Activated gamma-delta T cell treated with Interleukin-2 at 50 U/mL for 16 hours (primary cell): Measurements from ENCODE around the gene GNAO1.

Experiments
- DNase-seq: peaks from one replicate; pipeline ENCODE4 v3.0.0-alpha.2; 2020

The GNAO1 gene

GRCh38 chr16:56242740-56243139 is 51.5 kb downstream of the GNAO1 start:
- no peak for DNase-seq

GRCh38 chr16:56244612-56245011 is 53.3 kb downstream of the GNAO1 start:
- DNase-seq, result no peak

- no peak for DNase-seq
Measured at GRCh38 chr16:56245197-56245596, 53.9 kb downstream of the GNAO1 start.

- DNase-seq, result no peak
Measured at GRCh38 chr16:56246051-56246817, 54.9 kb downstream of the GNAO1 start.

- no peak for DNase-seq
Measured at GRCh38 chr16:56247018-56247417, 55.7 kb downstream of the GNAO1 start.

GRCh38 chr16:56247808-56248207 is 56.5 kb downstream of the GNAO1 start:
- no peak for DNase-seq

GRCh38 chr16:56252835-56253234 is 61.5 kb downstream of the GNAO1 start:
- DNase-seq, result no peak

GRCh38 chr16:56255904-56256303 is 64.6 kb downstream of the GNAO1 start:
- no peak for DNase-seq

GRCh38 chr16:56257239-56257638 is 66.0 kb downstream of the GNAO1 start:
- no peak for DNase-seq

- DNase-seq, result no peak
Measured at GRCh38 chr16:56257666-56258342, 66.5 kb downstream of the GNAO1 start.

- DNase-seq, result no peak
Measured at GRCh38 chr16:56258508-56259424, 67.5 kb downstream of the GNAO1 start.

- DNase-seq, result no peak
Measured at GRCh38 chr16:56259425-56259779, 68.1 kb downstream of the GNAO1 start.

GRCh38 chr16:56260378-56261160 is 69.3 kb downstream of the GNAO1 start:
- no peak for DNase-seq

- DNase-seq, result no peak
Measured at GRCh38 chr16:56261656-56262055, 70.4 kb downstream of the GNAO1 start.

GRCh38 chr16:56262148-56262547 is 70.9 kb downstream of the GNAO1 start:
- peak; percentile 63 for DNase-seq

- no peak for DNase-seq
Measured at GRCh38 chr16:56262551-56263245, 71.4 kb downstream of the GNAO1 start.

GRCh38 chr16:56263711-56264608 is 72.7 kb downstream of the GNAO1 start:
- DNase-seq, result no peak

- DNase-seq, result no peak
Measured at GRCh38 chr16:56264609-56264972, 73.3 kb downstream of the GNAO1 start.

GRCh38 chr16:56265184-56265583 is 73.9 kb downstream of the GNAO1 start:
- no peak for DNase-seq

- no peak for DNase-seq
Measured at GRCh38 chr16:56265746-56266145, 74.5 kb downstream of the GNAO1 start.
